Activated T-cell treated with anti-CD3 and anti-CD28 coated beads for 4 hours (primary cell): ENCODE data around the gene ISOC1.

Experiments
- DNase-seq: peaks from one replicate; pipeline ENCODE4 v3.0.0-alpha.2; 2020

ISOC1 gene

DNA sequence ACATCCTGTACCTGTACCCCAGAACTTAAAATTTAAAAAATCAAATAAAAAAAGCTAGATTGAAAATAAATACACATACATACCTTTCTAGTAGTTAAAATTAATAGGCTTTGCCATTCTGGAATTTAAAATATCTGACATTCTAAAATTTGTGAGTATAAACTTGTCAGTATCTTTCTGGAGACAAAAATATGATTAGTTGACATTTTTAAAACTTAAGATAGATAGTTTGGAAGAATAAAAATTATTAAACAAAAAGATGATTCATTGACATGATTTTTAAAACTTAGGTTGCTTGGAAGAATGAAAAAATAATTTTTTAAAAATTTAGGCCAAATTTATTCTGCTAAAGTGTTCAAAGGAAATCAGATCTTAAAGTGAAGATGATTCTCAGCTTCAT is 43.1 kb downstream of the ISOC1 start:
- DNase-seq: no peak

GRCh38 chr5:129141078-129141477 is 46.5 kb downstream of the ISOC1 start:
- DNase-seq: no peak

GRCh38 chr5:129141696-129142095 is 47.1 kb downstream of the ISOC1 start:
- DNase-seq: no peak

DNA sequence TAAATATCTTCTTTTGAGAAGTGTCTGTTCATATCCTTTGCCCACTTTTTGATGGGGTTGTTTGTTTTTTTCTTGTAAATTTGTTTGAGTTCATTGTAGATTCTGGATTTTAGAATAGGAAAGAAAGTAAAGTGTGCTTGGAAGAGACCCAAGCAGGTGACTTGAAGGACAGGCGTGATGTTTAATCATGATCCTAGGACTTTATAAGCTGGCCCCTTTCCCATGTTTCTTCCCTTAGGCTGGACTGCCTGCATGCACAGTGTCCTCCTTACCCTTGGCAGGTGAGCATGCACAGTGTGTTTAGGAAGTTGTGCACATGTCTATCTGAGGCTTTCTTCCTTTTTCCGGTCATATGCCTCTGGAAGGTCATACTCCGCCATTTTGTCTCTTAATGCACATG is 61.3 kb downstream of the ISOC1 start:
- DNase-seq: no peak

- DNase-seq: no peak
These were observed 67.3 kb downstream of the ISOC1 start for GRCh38 chr5:129161830-129162229.
